ENCODE data around the gene CXCL9.
"Not testable (repeated sequence)": the region's sequence is repeated elsewhere in the genome, so short reads cannot be mapped to it uniquely, and the experiment has no call there.

Gene CXCL9

GRCh38 chr4:76007089-76007862, at the start of gene CXCL9:
Gene CXCL9, minus strand, starts transcription at chr4:76007509. Its CDS starts 60 bp downstream, at chr4:76007449.
- no peak for DNase-seq

- DNase-seq: no peak
Measured at GRCh38 chr4:76055421-76055820, 48.1 kb upstream of the CXCL9 start.

- no peak for DNase-seq
Measured at GRCh38 chr4:76055016-76055415, 47.7 kb upstream of the CXCL9 start.

- DNase-seq: no peak
Measured at GRCh38 chr4:76053730-76054129, 46.4 kb upstream of the CXCL9 start.

- DNase-seq: not testable (repeated sequence)
Measured at GRCh38 chr4:76050560-76051050, 43.3 kb upstream of the CXCL9 start.

- not testable (repeated sequence) for DNase-seq
Measured at GRCh38 chr4:76049860-76050416, 42.6 kb upstream of the CXCL9 start.

- not testable (repeated sequence) for DNase-seq
Measured at GRCh38 chr4:76044686-76045085, 37.4 kb upstream of the CXCL9 start.

GRCh38 chr4:76043306-76043705, 36.0 kb upstream of the CXCL9 start:
- not testable (repeated sequence) for DNase-seq

GRCh38 chr4:76042241-76042998, 35.1 kb upstream of the CXCL9 start:
- peak; percentile 21 for DNase-seq

- no peak for DNase-seq
Measured at GRCh38 chr4:76036855-76037254, 29.5 kb upstream of the CXCL9 start.

- no peak for DNase-seq
Measured at GRCh38 chr4:76035799-76036380, 28.6 kb upstream of the CXCL9 start, which contains the start of gene CXCL11. Gene CXCL11, minus strand, starts transcription at chr4:76036070. Its CDS starts 83 bp downstream, at chr4:76035987.

GRCh38 chr4:76035141-76035540, 27.8 kb upstream of the CXCL9 start:
- DNase-seq: no peak

- no peak for DNase-seq
Measured at GRCh38 chr4:76029300-76029699, 22.0 kb upstream of the CXCL9 start.

- peak; percentile 21 for DNase-seq
Measured at GRCh38 chr4:76028350-76028765, 21.0 kb upstream of the CXCL9 start.

- DNase-seq: no peak
Measured at GRCh38 chr4:76024065-76024464, 16.8 kb upstream of the CXCL9 start.

GRCh38 chr4:76023389-76023788, 16.1 kb upstream of the CXCL9 start, which contains the start of gene CXCL10:
Gene CXCL10, minus strand, starts transcription at chr4:76023497. Its CDS starts 66 bp downstream, at chr4:76023431.
- peak; percentile 39 for DNase-seq

GRCh38 chr4:76022677-76023076, 15.4 kb upstream of the CXCL9 start:
- DNase-seq: no peak

GRCh38 chr4:76022031-76022430, 14.7 kb upstream of the CXCL9 start:
- no peak for DNase-seq

GRCh38 chr4:76017056-76017686, 9.9 kb upstream of the CXCL9 start:
- DNase-seq: no peak

GRCh38 chr4:76016393-76016792, 9.1 kb upstream of the CXCL9 start:
- DNase-seq: no peak

GRCh38 chr4:76013540-76013939, 6.2 kb upstream of the CXCL9 start:
- no peak for DNase-seq

GRCh38 chr4:76012388-76012801, 5.1 kb upstream of the CXCL9 start:
- DNase-seq: no peak

Measured in CD4-positive, alpha-beta T cell treated with Interleukin-12 subunit alpha and Interleukin-12 subunit beta, for 1 hour (primary cell).